ENCODE results near the gene CRTC2. TPM values are rescaled to one million over a fixed set of nuclear protein-coding genes. Genes with fewer than 3 reads are reported as not detected.
A peak's percentile ranks its signal among the peaks of the same experiment; 100 is the strongest.

The CRTC2 gene
- total and polyA plus RNA-seq, 9 of the 15 experiments (the other 6 are each of a cell fraction or from before 2014, with no cell fraction given): 2.7 to 26.4 (median 10.2) TPM

GRCh38 chr1:153963030-153963849 is 4.8 kb upstream of the CRTC2 start, which contains the start of gene SLC39A1 (continued):
- TF ChIP-seq PRDM10 (IDR thresholded peaks at IDR 0.05; ENCODE audit: partially characterized antibody) (peak; percentile 12), CCNT2 (IDR thresholded peaks at IDR 0.05; ENCODE audit: borderline replicate concordance, extremely low read depth, insufficient read length, low read depth, low read length) (peak; percentile 35), POLR2G (IDR thresholded peaks at IDR 0.05; ENCODE audit: low read depth, low read length) (peak; percentile 92), SUPT5H (IDR thresholded peaks at IDR 0.05) (peak; percentile 75), ETS2 (tag; IDR thresholded peaks at IDR 0.05; ENCODE audit: borderline replicate concordance, poor library complexity, severe bottlenecking) (no peak), ZBTB12 (CRISPR knock-in tag; IDR thresholded peaks at IDR 0.05) (peak; percentile 45; the same call in 1 of the 2 replicates), RB1 (IDR thresholded peaks at IDR 0.05; ENCODE audit: low read depth) (peak; percentile 57; the same call in 1 of the 2 replicates), ZFX (CRISPR knock-in tag; IDR thresholded peaks at IDR 0.05) (peak; percentile 84), MBD2 (IDR thresholded peaks at IDR 0.05; ENCODE audit: borderline replicate concordance, low read depth) (peak; percentile 74; the same call in 1 of the 2 replicates), L3MBTL2 (IDR thresholded peaks at IDR 0.05) (peak; percentile 72), RREB1 (CRISPR knock-in tag; IDR thresholded peaks at IDR 0.05) (no peak), TEAD4 (IDR thresholded peaks at IDR 0.05; ENCODE audit: low read length) (no peak), TEAD4 (CRISPR knock-in tag; IDR thresholded peaks at IDR 0.05; ENCODE audit: borderline replicate concordance) (no peak)

Data from K562 (cell line).